Thyroid gland (tissue), 4 donors: ENCODE results near the gene RNASEH2B. TPM values are rescaled to one million over a fixed set of nuclear protein-coding genes. Genes with fewer than 3 reads are reported as not detected.

ENCODE experiments used
- DNase-seq, 2 donors: peaks; one replicate each; pipeline ENCODE4 v3.0.0-alpha.2; 2019
- H3K27ac ChIP-seq, 3 donors: fragments of 200-600 bp; sonication (generic); 1 replicate in 2 of 3; 2 replicates in 1 of 3; pipeline ENCODE4 v1.5.1; 2016 to 2019; ENCODE audit warnings: mild to moderate bottlenecking in 1 of 3, moderate library complexity in 1 of 3
- H3K27me3 ChIP-seq: fragments of 200-600 bp; sonication (generic); one replicate; pipeline ENCODE4 v1.5.1; 2019
- H3K36me3 ChIP-seq, 2 donors: fragments of 200-600 bp; sonication (generic); one replicate each; pipeline ENCODE4 v1.5.1; 2016 to 2019
- H3K4me1 ChIP-seq, 2 donors: fragments of 200-600 bp; sonication (generic); one replicate each; pipeline ENCODE4 v1.5.1; 2017 to 2019
- H3K4me3 ChIP-seq, 3 donors: fragments of 200-600 bp; sonication (generic); replicated peaks in 1 of 3; 1 replicate in 2 of 3; 2 replicates in 1 of 3; pipeline ENCODE4 v1.5.1; 2016; ENCODE audit warnings: mild to moderate bottlenecking in 1 of 3
- H3K9me3 ChIP-seq: fragments of 200-600 bp; sonication (generic); one replicate; pipeline ENCODE4 v1.5.1; 2017
- POLR2A ChIP-seq, 2 donors: fragments of 450-650 bp; IDR thresholded peaks; one replicate each; pipeline ENCODE4 v1.6.1; 2017; ENCODE audit warnings: antibody characterized with exemption in 2 of 2, mild to moderate bottlenecking in 2 of 2, moderate library complexity in 1 of 2
- WGBS, 2 donors: methylation state at CpG; one replicate each; pipeline ENCODE4 v1.1.5; 2017; 5-methylcytosine and 5-hydroxymethylcytosine counted together
- intact Hi-C: fragments of 100-400 bp; cut with DNase I; formaldehyde crosslinking; loops from one replicate; pipeline ENCODE4 v1.15.1; 2023
- total RNA-seq, 4 donors: library from RNA; depleted of rRNA; stranded (reverse); fragments of >200 nt; gene quantifications; one replicate each; pipeline ENCODE4 v1.2.3, GENCODE V29; 2016
- TF ChIP-seq, protein P1 (sequence below), 6 experiments: fragments of 200-600 bp in 3 of 6; fragments of 450-650 bp in 3 of 6; sonication (generic) in 3 of 6; IDR thresholded peaks; one replicate each; pipeline ENCODE4 v1.5.1; 2016 to 2019; ENCODE audit warnings: antibody characterized with exemption in 6 of 6, mild to moderate bottlenecking in 2 of 6, inconsistent platforms in 1 of 6, moderate library complexity in 1 of 6

Gene RNASEH2B
- total RNA-seq, 4 donors from 2014 or later, result 51.5 to 116 (median 79.8) TPM

GRCh38 chr13:50957620-50958019 lies 48.0 kb downstream of the RNASEH2B start:
- Histone ChIP-seq H3K36me3 (peaks cover 0 to 3% of the 10 kb centered on the region in 2 donors), H3K9me3 (no peaks in the 10 kb centered on the region), H3K27me3 (no peaks in the 10 kb centered on the region), H3K4me1 (no peaks in the 10 kb centered on the region), H3K27ac (no peak overlapping the region), H3K4me3 (no peak overlapping the region)
- 93 to 95% methylated on average over 2 of the region's 2 CpGs for WGBS, 2 donors
- TF ChIP-seq, protein P1, sequence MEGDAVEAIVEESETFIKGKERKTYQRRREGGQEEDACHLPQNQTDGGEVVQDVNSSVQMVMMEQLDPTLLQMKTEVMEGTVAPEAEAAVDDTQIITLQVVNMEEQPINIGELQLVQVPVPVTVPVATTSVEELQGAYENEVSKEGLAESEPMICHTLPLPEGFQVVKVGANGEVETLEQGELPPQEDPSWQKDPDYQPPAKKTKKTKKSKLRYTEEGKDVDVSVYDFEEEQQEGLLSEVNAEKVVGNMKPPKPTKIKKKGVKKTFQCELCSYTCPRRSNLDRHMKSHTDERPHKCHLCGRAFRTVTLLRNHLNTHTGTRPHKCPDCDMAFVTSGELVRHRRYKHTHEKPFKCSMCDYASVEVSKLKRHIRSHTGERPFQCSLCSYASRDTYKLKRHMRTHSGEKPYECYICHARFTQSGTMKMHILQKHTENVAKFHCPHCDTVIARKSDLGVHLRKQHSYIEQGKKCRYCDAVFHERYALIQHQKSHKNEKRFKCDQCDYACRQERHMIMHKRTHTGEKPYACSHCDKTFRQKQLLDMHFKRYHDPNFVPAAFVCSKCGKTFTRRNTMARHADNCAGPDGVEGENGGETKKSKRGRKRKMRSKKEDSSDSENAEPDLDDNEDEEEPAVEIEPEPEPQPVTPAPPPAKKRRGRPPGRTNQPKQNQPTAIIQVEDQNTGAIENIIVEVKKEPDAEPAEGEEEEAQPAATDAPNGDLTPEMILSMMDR (IDR thresholded peaks at IDR 0.05), result no peak
- no peak for TF ChIP-seq POLR2A (IDR thresholded peaks at IDR 0.05)
- no peak for DNase-seq
- intact Hi-C loops, result no loop called here

GRCh38 chr13:50969691-50970090 lies 60.1 kb downstream of the RNASEH2B start:
- Histone ChIP-seq H3K36me3 (peaks cover 0 to 2% of the 10 kb centered on the region in 2 donors), H3K27ac (no peak overlapping the region), H3K9me3 (no peaks in the 10 kb centered on the region), H3K27me3 (no peaks in the 10 kb centered on the region), H3K4me1 (no peaks in the 10 kb centered on the region), H3K4me3 (no peak overlapping the region)
- intact Hi-C loops, result no loop called here
- TF ChIP-seq, protein P1 (IDR thresholded peaks at IDR 0.05), result no peak
- no peak for TF ChIP-seq POLR2A (IDR thresholded peaks at IDR 0.05)
- DNase-seq, result no peak
- WGBS, 2 donors, result 75% methylated on average over 11 of the region's 11 CpGs

GRCh38 chr13:50970956-50971355 lies 61.4 kb downstream of the RNASEH2B start:
- no peak overlapping the region for H3K4me3 ChIP-seq
- H3K27ac ChIP-seq, result no peak overlapping the region

DNA sequence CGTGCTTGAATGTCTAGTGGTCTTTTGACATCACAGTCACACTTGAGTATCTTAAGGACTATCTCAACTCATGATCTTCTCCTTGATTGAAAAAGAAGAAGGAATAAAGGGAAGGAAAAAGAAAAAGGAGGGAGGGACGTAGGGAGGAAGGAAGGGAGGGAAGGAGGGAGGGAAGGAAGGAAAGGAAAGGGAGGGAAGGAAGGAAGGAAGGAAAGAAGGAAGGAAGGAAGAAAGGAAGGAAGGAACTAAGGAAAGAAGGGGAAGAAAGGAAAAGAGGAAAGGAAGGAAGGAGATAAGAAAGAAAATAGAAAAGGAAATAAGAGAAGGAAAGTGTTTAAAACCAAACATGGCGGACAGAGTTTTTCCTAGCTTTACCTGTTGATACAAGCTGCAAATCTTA lies 64.7 kb downstream of the RNASEH2B start:
- no peaks in the 10 kb centered on the region for H3K9me3 ChIP-seq
- intact Hi-C loops, result no loop called here
- 81 to 93% methylated on average over 3 of the region's 3 CpGs for WGBS, 2 donors
- TF ChIP-seq, protein P1 (IDR thresholded peaks at IDR 0.05), result no peak
- TF ChIP-seq POLR2A (IDR thresholded peaks at IDR 0.05), result no peak
- peaks cover 0 to 2% of the 10 kb centered on the region in 2 donors for H3K36me3 ChIP-seq
- H3K4me1 ChIP-seq, result no peaks in the 10 kb centered on the region
- no peak overlapping the region for H3K27ac ChIP-seq
- no peak overlapping the region for H3K4me3 ChIP-seq
- no peak for DNase-seq
- H3K27me3 ChIP-seq, result no peaks in the 10 kb centered on the region

More at GRCh38 chr13:50970956-50971355, 61.4 kb downstream of the RNASEH2B start:
- intact Hi-C loops, result no loop called here
- no peaks in the 10 kb centered on the region for H3K27me3 ChIP-seq
- no peak for DNase-seq
- 95 to 99% methylated on average over 2 of the region's 2 CpGs for WGBS, 2 donors
- peaks cover 0 to 2% of the 10 kb centered on the region in 2 donors for H3K36me3 ChIP-seq
- TF ChIP-seq, protein P1 (IDR thresholded peaks at IDR 0.05), result no peak
- no peak for TF ChIP-seq POLR2A (IDR thresholded peaks at IDR 0.05)
- H3K9me3 ChIP-seq, result no peaks in the 10 kb centered on the region
- H3K4me1 ChIP-seq, result no peaks in the 10 kb centered on the region

GRCh38 chr13:50979187-50979586 lies 69.6 kb downstream of the RNASEH2B start:
- Histone ChIP-seq H3K9me3 (no peaks in the 10 kb centered on the region), H3K27me3 (no peaks in the 10 kb centered on the region), H3K4me1 (no peaks in the 10 kb centered on the region), H3K36me3 (no peaks in the 10 kb centered on the region), H3K27ac (no peak overlapping the region), H3K4me3 (no peak overlapping the region)
- TF ChIP-seq POLR2A (IDR thresholded peaks at IDR 0.05), result no peak
- TF ChIP-seq, protein P1 (IDR thresholded peaks at IDR 0.05), result no peak
- intact Hi-C loops, result no loop called here
- no peak for DNase-seq
